GM12878 (cell line): ENCODE data around the gene UBE2E2. TPM values are rescaled to one million over a fixed set of nuclear protein-coding genes. Genes with fewer than 3 reads are reported as not detected.

ENCODE experiments used
- ATAC-seq: fragments of 200-7000 bp; cut with Tn5 transposase; 3 replicates; pipeline ENCODE4 v1.9.1; 2020; ENCODE audit warnings: mild to moderate bottlenecking, moderate library complexity
- BruUV-seq: library from RNA; stranded (reverse); fragments of 400-500 nt; replicated peaks from 2 replicates; lab custom pipeline; 2021; lab: Mats Ljungman, UMichigan
- CTCF ChIA-PET: fragments of 300-600 bp; sonication (Branson Sonifier 250); formaldehyde crosslinking; extraction: SDS; loops from one replicate; lab custom pipeline; 2021; ENCODE audit warnings: inconsistent platforms; lab: Yijun Ruan, JAX
- POLR2A ChIA-PET: fragments of 350-600 bp; formaldehyde crosslinking; extraction: SDS; loops from one replicate; lab custom pipeline; 2021; ENCODE audit warnings: inconsistent platforms; lab: Charles Lee
- RAD21 ChIA-PET: fragments of 300-600 bp; sonication (Branson Sonifier 250); formaldehyde crosslinking; loops from one replicate; lab custom pipeline; 2023; ENCODE audit warnings: antibody characterized with exemption; ENCODE audit not compliant: unreplicated experiment; lab: Charles Lee
- SMC1A ChIA-PET: fragments of 300-600 bp; sonication (Branson Sonifier 250); formaldehyde crosslinking; loops from one replicate; lab custom pipeline; 2023; ENCODE audit not compliant: unreplicated experiment, uncharacterized antibody; lab: Charles Lee
- DNase-seq: peaks from one replicate; pipeline ENCODE4 v3.0.0-alpha.2; 2011; ENCODE audit warnings: low read depth, low spot score
- FAIRE-seq: peaks from 3 replicates; lab custom pipeline; 2011; peaks lifted over from hg19 to GRCh38; lab: Jason Lieb, UNC
- H2AFZ ChIP-seq: 2 replicates; pipeline ENCODE4 v1.6.0; 2011; ENCODE audit warnings: low read depth, low read length, control low read depth; ENCODE audit not compliant: control insufficient read depth
- H3K27ac ChIP-seq: 2 replicates; pipeline ENCODE4 v1.5.1; 2011; ENCODE audit warnings: control low read depth; ENCODE audit not compliant: control insufficient read depth, insufficient read depth
- H3K27me3 ChIP-seq, 2 experiments: replicated peaks in 1 of 2; 2 replicates each; pipeline versions ENCODE4 v1.6.0 to v1.6.1; 2011; ENCODE audit warnings: low read length in 1 of 2; ENCODE audit not compliant: control insufficient read depth in 2 of 2, insufficient read depth in 2 of 2
- H3K36me3 ChIP-seq, 2 experiments: 2 replicates each; pipeline ENCODE4 v1.5.1; 2011; ENCODE audit warnings: low read length in 1 of 2; ENCODE audit not compliant: control insufficient read depth in 2 of 2, insufficient read depth in 2 of 2
- H3K4me1 ChIP-seq: 2 replicates; pipeline ENCODE4 v1.6.1; 2011; ENCODE audit warnings: mild to moderate bottlenecking, low read length, moderate library complexity, mixed read lengths; ENCODE audit not compliant: control insufficient read depth, insufficient read depth
- H3K4me2 ChIP-seq: 2 replicates; pipeline ENCODE4 v1.6.0; 2011; ENCODE audit warnings: control low read depth; ENCODE audit not compliant: control insufficient read depth, insufficient read depth
- H3K4me3 ChIP-seq: fragments of 200-600 bp; sonication (generic); 2 replicates; pipeline ENCODE4 v1.5.1; 2016
- H3K79me2 ChIP-seq: 2 replicates; pipeline ENCODE4 v1.6.0; 2011; ENCODE audit warnings: low read length; ENCODE audit not compliant: control insufficient read depth, insufficient read depth
- H3K9ac ChIP-seq: 2 replicates; pipeline ENCODE4 v1.8.0; 2011; ENCODE audit warnings: low read length, control low read depth, mixed read lengths; ENCODE audit not compliant: control insufficient read depth, insufficient read depth
- H3K9me3 ChIP-seq: replicated peaks from 3 replicates; pipeline ENCODE4 v1.5.1; 2011; ENCODE audit warnings: mild to moderate bottlenecking, low read length; ENCODE audit not compliant: control insufficient read depth, insufficient read depth
- H4K20me1 ChIP-seq: 2 replicates; pipeline ENCODE4 v1.6.0; 2011; ENCODE audit not compliant: control insufficient read depth, insufficient read depth
- ATF7 ChIP-seq: fragments of 450-650 bp; IDR thresholded peaks from 2 replicates; pipeline ENCODE4 v1.6.1; 2016; ENCODE audit warnings: low read depth, mild to moderate bottlenecking
- CHD1 ChIP-seq: IDR thresholded peaks from 2 replicates; pipeline ENCODE4 v1.6.1; 2012; ENCODE audit warnings: low read depth, low read length, improper control_type of control experiment
- KDM1A ChIP-seq: fragments of 200-600 bp; sonication (generic); IDR thresholded peaks from 2 replicates; pipeline ENCODE4 v1.6.1; 2016; ENCODE audit warnings: borderline replicate concordance
- NFIC ChIP-seq: IDR thresholded peaks from 2 replicates; pipeline ENCODE4 v1.6.1; 2012; ENCODE audit warnings: low read depth, mild to moderate bottlenecking, inconsistent platforms, low read length, moderate library complexity
- NFYB ChIP-seq: IDR thresholded peaks from 2 replicates; pipeline ENCODE4 v1.6.1; 2011; ENCODE audit warnings: low read depth, mild to moderate bottlenecking, low read length, improper control_type of control experiment, moderate library complexity; ENCODE audit not compliant: insufficient read depth
- RAD51 ChIP-seq: fragments of 450-650 bp; IDR thresholded peaks from 2 replicates; pipeline ENCODE4 v1.6.1; 2016; ENCODE audit warnings: moderate library complexity, mild to moderate bottlenecking, inconsistent platforms
- STAT3 ChIP-seq: IDR thresholded peaks from 2 replicates; pipeline ENCODE4 v1.6.1; 2011; ENCODE audit warnings: low read depth, low read length, improper control_type of control experiment
- WGBS: methylation state at CpG from one replicate; pipeline ENCODE4 v1.1.6; 2016; ENCODE audit warnings: low lambda C conversion rate; ENCODE audit not compliant: insufficient replicate concordance, insufficient coverage; ENCODE audit errors: missing lambda C conversion rate; 5-methylcytosine and 5-hydroxymethylcytosine counted together
- in situ Hi-C: fragments of 300-500 bp; cut with MboI; formaldehyde crosslinking; loops from 9 replicates; pipeline ENCODE4 v1.14.3; 2018; ENCODE audit warnings: mixed read lengths
- intact Hi-C: fragments of 100-400 bp; cut with micrococcal nuclease; formaldehyde crosslinking; loops from one replicate; pipeline ENCODE4 v1.14.2; 2022; ENCODE audit not compliant: unreplicated experiment
- polyA plus RNA-seq, 11 experiments: library from polyadenylated mRNA; depleted of rRNA in 4 of 11; unstranded in 6 of 11; stranded (reverse) in 5 of 11; fragments of >200 nt; fragmentation: Nextera tagmentation in 4 of 11; fragmentation: Illumina TruSeq in 1 of 11; extraction: Ambion mirVana in 4 of 11; extraction: Trizol in 1 of 11; gene quantifications; 1 replicate in 1 of 11; 2 replicates in 10 of 11; pipeline versions ENCODE4 v1.2.1 to v1.2.3, GENCODE V29; 2011 to 2016; ENCODE audit warnings: inconsistent platforms in 2 of 11, missing spikeins in 2 of 11, low read depth in 1 of 11
- total RNA-seq, 4 experiments: library from RNA; depleted of rRNA in 3 of 4; stranded (reverse); fragments of >200 nt in 3 of 4; fragmentation: Illumina TruSeq in 1 of 4; extraction: Trizol in 1 of 4; gene quantifications; 2 replicates each; pipeline versions ENCODE4 v1.2.1 to v1.2.3, GENCODE V29; 2013 to 2021
- TF ChIP-seq, protein P1 (sequence below): IDR thresholded peaks from 2 replicates; pipeline ENCODE4 v1.6.1; 2011; ENCODE audit warnings: borderline replicate concordance, low read depth, mild to moderate bottlenecking, moderate library complexity, low read length; ENCODE audit not compliant: insufficient read depth, poor library complexity, severe bottlenecking
- TF ChIP-seq, protein P2 (sequence below): IDR thresholded peaks from 2 replicates; pipeline ENCODE4 v1.6.1; 2012; ENCODE audit warnings: low read depth, low read length, improper control_type of control experiment
- TF ChIP-seq, protein P3 (sequence below), 3 experiments: IDR thresholded peaks in 2 of 3; conservative IDR thresholded peaks in 1 of 3; 2 replicates each; pipeline ENCODE4 v1.5.1; 2011; ENCODE audit warnings: low read depth in 3 of 3, low read length in 3 of 3, mild to moderate bottlenecking in 3 of 3, control low read depth in 2 of 3, moderate library complexity in 2 of 3, inconsistent platforms in 1 of 3, mixed read lengths in 1 of 3; ENCODE audit not compliant: control insufficient read depth in 2 of 3, insufficient read depth in 1 of 3; ENCODE audit errors: extremely low read depth in 1 of 3

UBE2E2 gene
- total and polyA plus RNA-seq, 10 of the 15 experiments (the other 5 are each of a cell fraction or from before 2014, with no cell fraction given) = 8.7 to 71.0 (median 36.4) TPM

DNA sequence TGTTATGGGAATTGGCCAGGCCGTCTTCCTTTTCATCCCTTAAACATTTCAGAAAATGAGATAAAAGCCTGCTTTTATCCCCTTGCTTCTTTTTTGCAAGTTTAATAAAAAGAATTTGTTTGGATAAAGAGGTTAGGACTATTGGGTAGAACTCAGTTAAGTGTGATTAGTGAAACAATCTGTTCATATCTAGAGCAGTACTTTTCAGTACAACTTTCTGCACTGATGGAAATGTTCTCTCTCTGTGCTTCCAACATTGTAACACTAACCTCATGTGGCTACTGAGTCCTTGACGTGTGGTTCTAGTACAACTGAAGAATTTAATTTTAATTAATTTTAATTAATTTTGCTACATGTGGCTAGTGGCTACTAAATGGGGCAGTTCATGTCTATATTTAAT, 246.9 kb downstream of the UBE2E2 start:
- CTCF ChIA-PET = no interaction called here
- Histone ChIP-seq H3K27me3 (no peaks in the 10 kb centered on the region), H4K20me1 (no peaks in the 10 kb centered on the region), H3K4me2 (no peak overlapping the region), H3K27ac (no peak overlapping the region), H3K9me3 (no peaks in the 10 kb centered on the region), H2AFZ (no peak overlapping the region), H3K4me1 (0 out of 2 replicates have a peak, but pooled peaks cover 3% of the 10 kb centered on the region), H3K79me2 (peaks cover 2% of the 10 kb centered on the region), H3K36me3 (no peaks in the 10 kb centered on the region), H3K4me3 (no peak overlapping the region), H3K9ac (no peak overlapping the region)
- POLR2A ChIA-PET = no interaction called here
- intact Hi-C loops (no loop called here), in situ Hi-C loops (no loop called here)
- no TSS peak for BruUV-seq
- no peak for FAIRE-seq
- DNase-seq = no peak
- RAD21 ChIA-PET = no interaction called here
- ATAC-seq = no peak
- TF ChIP-seq, protein P1, sequence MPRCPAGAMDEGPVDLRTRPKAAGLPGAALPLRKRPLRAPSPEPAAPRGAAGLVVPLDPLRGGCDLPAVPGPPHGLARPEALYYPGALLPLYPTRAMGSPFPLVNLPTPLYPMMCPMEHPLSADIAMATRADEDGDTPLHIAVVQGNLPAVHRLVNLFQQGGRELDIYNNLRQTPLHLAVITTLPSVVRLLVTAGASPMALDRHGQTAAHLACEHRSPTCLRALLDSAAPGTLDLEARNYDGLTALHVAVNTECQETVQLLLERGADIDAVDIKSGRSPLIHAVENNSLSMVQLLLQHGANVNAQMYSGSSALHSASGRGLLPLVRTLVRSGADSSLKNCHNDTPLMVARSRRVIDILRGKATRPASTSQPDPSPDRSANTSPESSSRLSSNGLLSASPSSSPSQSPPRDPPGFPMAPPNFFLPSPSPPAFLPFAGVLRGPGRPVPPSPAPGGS = no peak
- TF ChIP-seq, protein P2, sequence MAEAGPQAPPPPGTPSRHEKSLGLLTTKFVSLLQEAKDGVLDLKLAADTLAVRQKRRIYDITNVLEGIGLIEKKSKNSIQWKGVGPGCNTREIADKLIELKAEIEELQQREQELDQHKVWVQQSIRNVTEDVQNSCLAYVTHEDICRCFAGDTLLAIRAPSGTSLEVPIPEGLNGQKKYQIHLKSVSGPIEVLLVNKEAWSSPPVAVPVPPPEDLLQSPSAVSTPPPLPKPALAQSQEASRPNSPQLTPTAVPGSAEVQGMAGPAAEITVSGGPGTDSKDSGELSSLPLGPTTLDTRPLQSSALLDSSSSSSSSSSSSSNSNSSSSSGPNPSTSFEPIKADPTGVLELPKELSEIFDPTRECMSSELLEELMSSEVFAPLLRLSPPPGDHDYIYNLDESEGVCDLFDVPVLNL = no peak
- TF ChIP-seq NFIC = no peak
- TF ChIP-seq, all 136 proteins: peak for 0
- 91% methylated on average over 2 of the region's 2 CpGs for WGBS
- SMC1A ChIA-PET = no interaction called here

DNA sequence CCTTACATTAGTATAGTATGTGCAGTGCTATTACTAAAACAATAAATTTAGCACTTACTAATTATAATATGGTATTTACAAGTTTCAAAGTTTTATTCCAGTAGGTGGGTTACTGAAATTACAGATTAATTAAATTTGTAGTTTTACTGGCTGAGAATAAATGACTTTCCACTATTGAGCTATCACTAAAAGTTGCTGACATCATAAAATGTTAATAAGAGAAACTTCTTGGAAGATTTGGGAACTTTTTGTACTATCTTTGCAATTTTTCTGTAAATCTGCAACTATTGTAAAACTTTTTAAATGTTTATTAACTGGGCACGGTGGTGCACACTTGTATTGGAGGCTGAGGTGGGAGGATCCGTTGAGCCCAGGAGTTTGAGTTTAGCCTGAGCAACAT, 247.7 kb downstream of the UBE2E2 start:
- no peaks in the 10 kb centered on the region for H4K20me1 ChIP-seq
- no TSS peak for BruUV-seq
- POLR2A ChIA-PET = no interaction called here
- H3K4me3 ChIP-seq = no peak overlapping the region
- WGBS = 98% methylated on average over 2 of the region's 2 CpGs
- SMC1A ChIA-PET = no interaction called here
- H3K9me3 ChIP-seq = no peaks in the 10 kb centered on the region
- FAIRE-seq (no peak), DNase-seq (no peak), ATAC-seq (no peak)
- CTCF ChIA-PET = no interaction called here
- H3K27me3 ChIP-seq = no peaks in the 10 kb centered on the region
- peaks cover 2% of the 10 kb centered on the region for H3K79me2 ChIP-seq
- H2AFZ ChIP-seq = no peak overlapping the region
- no peaks in the 10 kb centered on the region for H3K36me3 ChIP-seq
- H3K4me2 ChIP-seq = no peak overlapping the region
- intact Hi-C loops (no loop called here), in situ Hi-C loops (no loop called here)
- 0 out of 2 replicates have a peak, but pooled peaks cover 3% of the 10 kb centered on the region for H3K4me1 ChIP-seq
- H3K9ac ChIP-seq = no peak overlapping the region
- no peak overlapping the region for H3K27ac ChIP-seq
- RAD21 ChIA-PET = no interaction called here
- TF ChIP-seq ATF7 (no peak), NFYB (no peak), RAD51 (no peak), CHD1 (no peak), STAT3 (no peak), KDM1A (no peak)
- TF ChIP-seq, protein P3, sequence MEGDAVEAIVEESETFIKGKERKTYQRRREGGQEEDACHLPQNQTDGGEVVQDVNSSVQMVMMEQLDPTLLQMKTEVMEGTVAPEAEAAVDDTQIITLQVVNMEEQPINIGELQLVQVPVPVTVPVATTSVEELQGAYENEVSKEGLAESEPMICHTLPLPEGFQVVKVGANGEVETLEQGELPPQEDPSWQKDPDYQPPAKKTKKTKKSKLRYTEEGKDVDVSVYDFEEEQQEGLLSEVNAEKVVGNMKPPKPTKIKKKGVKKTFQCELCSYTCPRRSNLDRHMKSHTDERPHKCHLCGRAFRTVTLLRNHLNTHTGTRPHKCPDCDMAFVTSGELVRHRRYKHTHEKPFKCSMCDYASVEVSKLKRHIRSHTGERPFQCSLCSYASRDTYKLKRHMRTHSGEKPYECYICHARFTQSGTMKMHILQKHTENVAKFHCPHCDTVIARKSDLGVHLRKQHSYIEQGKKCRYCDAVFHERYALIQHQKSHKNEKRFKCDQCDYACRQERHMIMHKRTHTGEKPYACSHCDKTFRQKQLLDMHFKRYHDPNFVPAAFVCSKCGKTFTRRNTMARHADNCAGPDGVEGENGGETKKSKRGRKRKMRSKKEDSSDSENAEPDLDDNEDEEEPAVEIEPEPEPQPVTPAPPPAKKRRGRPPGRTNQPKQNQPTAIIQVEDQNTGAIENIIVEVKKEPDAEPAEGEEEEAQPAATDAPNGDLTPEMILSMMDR (IDR thresholded peaks at IDR 0.05 in 2 of 3, conservative IDR thresholded peaks at IDR 0.05 in 1 of 3; ENCODE audit: control insufficient read depth in 2 of 3, extremely low read depth in 1 of 3, insufficient read depth in 1 of 3, low read depth in 3 of 3, low read length in 3 of 3) = no peak
- TF ChIP-seq, protein P2 = no peak
